Measurements from ENCODE around the gene GPX1. TPM values are rescaled to one million over a fixed set of nuclear protein-coding genes. Genes with fewer than 3 reads are reported as not detected.
"Not testable (repeated sequence)": the region's sequence is repeated elsewhere in the genome, so short reads cannot be mapped to it uniquely, and the experiment has no call there.

Gene GPX1
- total RNA-seq, 1 donor from 2014 or later: 70.8 TPM

DNA sequence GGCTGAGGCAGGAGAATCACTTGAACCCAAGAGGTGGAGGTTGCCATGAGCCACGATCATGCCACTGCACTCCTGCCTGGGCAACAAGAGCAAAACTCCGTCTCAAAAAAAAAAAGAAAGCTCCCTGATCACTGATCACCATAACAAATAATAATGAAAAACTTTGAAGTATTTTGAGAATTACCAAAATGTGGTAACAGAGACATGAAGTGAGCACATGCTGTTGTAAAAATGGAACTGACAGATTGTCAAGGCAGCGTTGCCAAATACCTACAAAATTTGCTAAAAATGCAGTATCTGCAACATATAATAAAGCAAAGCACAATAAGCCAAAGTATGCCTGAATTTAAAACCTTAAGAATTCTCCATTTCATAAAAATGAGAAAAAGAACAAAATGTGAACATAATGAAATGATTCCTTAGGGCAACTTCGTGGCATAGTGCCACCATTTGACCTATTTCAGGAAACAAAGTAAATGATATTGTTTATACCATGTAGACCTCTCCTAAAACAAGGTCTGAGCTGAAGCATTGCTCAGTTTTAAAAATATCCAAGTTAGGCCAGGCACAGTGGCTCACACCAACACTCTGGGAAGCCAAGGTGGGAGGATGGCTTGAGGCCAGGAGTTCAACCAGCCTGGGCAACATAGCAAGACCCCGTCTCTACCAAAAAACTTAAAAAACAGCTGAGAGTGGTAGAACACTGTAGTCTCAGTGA, 24.1 kb downstream of the GPX1 start:
- Histone ChIP-seq H3K79me2 (ENCODE audit: low read depth) (peaks cover 29% of the 10 kb centered on the region), H3K4me3 (no peak overlapping the region), H3K9ac (no peak overlapping the region), H3K27me3 (no peaks in the 10 kb centered on the region), H3K4me1 (peaks cover 5% of the 10 kb centered on the region), H3F3A (ENCODE audit: low read depth) (peaks cover under 1% of the 10 kb centered on the region), H3K36me3 (no peaks in the 10 kb centered on the region), H4K20me1 (ENCODE audit: low read depth) (no peaks in the 10 kb centered on the region), H2AFZ (replicated peaks) (no peak overlapping the region), H3K4me2 (no peak overlapping the region), H3K9me3 (ENCODE audit: low read depth) (no peaks in the 10 kb centered on the region), H3K27ac (no peak overlapping the region)
- no peak overlapping the region for H3K4me3 Mint-ChIP-seq
- no peak for TF ChIP-seq EZH2phosphoT487 (IDR thresholded peaks at IDR 0.05)
- H3K9me3 Mint-ChIP-seq: no peaks in the 10 kb centered on the region
- peaks cover 8% of the 10 kb centered on the region for H3K4me1 Mint-ChIP-seq
- H3K27ac Mint-ChIP-seq: no peak overlapping the region
- H3K36me3 Mint-ChIP-seq: peaks cover 18% of the 10 kb centered on the region
- DNase-seq (ENCODE audit: low spot score): no peak
- H3K27me3 Mint-ChIP-seq (ENCODE audit: insufficient read depth, low read depth): peaks cover 3% of the 10 kb centered on the region

GRCh38 chr3:49333091-49333490, 25.1 kb downstream of the GPX1 start:
- H3K36me3 ChIP-seq: no peaks in the 10 kb centered on the region

GRCh38 chr3:49329186-49329585, 29.0 kb downstream of the GPX1 start:
- Histone ChIP-seq H3K27me3 (no peaks in the 10 kb centered on the region), H3K79me2 (ENCODE audit: low read depth) (no peaks in the 10 kb centered on the region), H3K27ac (no peak overlapping the region), H3F3A (ENCODE audit: low read depth) (no peaks in the 10 kb centered on the region), H3K4me2 (no peak overlapping the region), H4K20me1 (ENCODE audit: low read depth) (no peaks in the 10 kb centered on the region), H3K9ac (no peak overlapping the region), H3K9me3 (ENCODE audit: low read depth) (no peaks in the 10 kb centered on the region), H2AFZ (replicated peaks) (no peak overlapping the region), H3K36me3 (no peaks in the 10 kb centered on the region), H3K4me3 (no peak overlapping the region), H3K4me1 (no peaks in the 10 kb centered on the region)
- Mint-ChIP-seq H3K4me3 (no peak overlapping the region), H3K27ac (no peak overlapping the region), H3K27me3 (ENCODE audit: insufficient read depth, low read depth) (no peaks in the 10 kb centered on the region), H3K4me1 (no peaks in the 10 kb centered on the region), H3K9me3 (no peaks in the 10 kb centered on the region), H3K36me3 (peaks cover 29% of the 10 kb centered on the region)
- no peak for DNase-seq (ENCODE audit: low spot score)
- TF ChIP-seq EZH2phosphoT487 (IDR thresholded peaks at IDR 0.05) (no peak), EZH2 (IDR thresholded peaks at IDR 0.05) (no peak), CTCF (IDR thresholded peaks at IDR 0.05) (no peak)

More at GRCh38 chr3:49333091-49333490, 25.1 kb downstream of the GPX1 start:
- Histone ChIP-seq H3K4me3 (no peak overlapping the region), H3K27me3 (no peaks in the 10 kb centered on the region), H4K20me1 (ENCODE audit: low read depth) (no peaks in the 10 kb centered on the region), H3F3A (ENCODE audit: low read depth) (no peaks in the 10 kb centered on the region), H3K79me2 (ENCODE audit: low read depth) (peaks cover 19% of the 10 kb centered on the region), H2AFZ (replicated peaks) (no peak overlapping the region), H3K27ac (no peak overlapping the region), H3K9ac (no peak overlapping the region), H3K9me3 (ENCODE audit: low read depth) (no peaks in the 10 kb centered on the region), H3K4me1 (no peaks in the 10 kb centered on the region), H3K4me2 (no peak overlapping the region)
- H3K36me3 Mint-ChIP-seq: peaks cover 21% of the 10 kb centered on the region
- TF ChIP-seq EZH2phosphoT487 (IDR thresholded peaks at IDR 0.05) (no peak), EZH2 (IDR thresholded peaks at IDR 0.05) (no peak), CTCF (IDR thresholded peaks at IDR 0.05) (no peak)
- no peak for DNase-seq (ENCODE audit: low spot score)
- H3K27me3 Mint-ChIP-seq (ENCODE audit: insufficient read depth, low read depth): no peaks in the 10 kb centered on the region
- H3K4me1 Mint-ChIP-seq: peaks cover 2% of the 10 kb centered on the region
- H3K9me3 Mint-ChIP-seq: no peaks in the 10 kb centered on the region
- H3K27ac Mint-ChIP-seq: no peak overlapping the region
- H3K4me3 Mint-ChIP-seq: no peak overlapping the region

GRCh38 chr3:49328350-49328749, 29.8 kb downstream of the GPX1 start:
- H3K4me3 Mint-ChIP-seq; H3K36me3 ChIP-seq; DNase-seq (ENCODE audit: low spot score); H3F3A ChIP-seq (ENCODE audit: low read depth); H3K9me3 ChIP-seq (ENCODE audit: low read depth); H4K20me1 ChIP-seq (ENCODE audit: low read depth); H3K27me3 ChIP-seq; H3K27me3 Mint-ChIP-seq (ENCODE audit: insufficient read depth, low read depth); H3K27ac Mint-ChIP-seq; H3K4me1 Mint-ChIP-seq; H3K9me3 Mint-ChIP-seq; H3K4me2 ChIP-seq; H3K9ac ChIP-seq; H3K4me3 ChIP-seq; H3K4me1 ChIP-seq; H3K27ac ChIP-seq; H3K79me2 ChIP-seq (ENCODE audit: low read depth); H2AFZ ChIP-seq (replicated peaks): not testable (repeated sequence)
- peaks cover 32% of the 10 kb centered on the region for H3K36me3 Mint-ChIP-seq
